ENCODE measurements around the gene SOD2.
"Not testable (repeated sequence)": the region's sequence is repeated elsewhere in the genome, so short reads cannot be mapped to it uniquely, and the experiment has no call there.

SOD2 gene

GRCh38 chr6:159693128-159693893, at the start of gene SOD2:
Gene SOD2 (minus strand): TSS chr6:159693241. CDS start chr6:159693167, 74 bp downstream.
- in situ Hi-C loops (cut with MboI; ENCODE audit: low sequenced_read_pairs), result loop anchor here (25.0 kb wide), 1 partner anchor 769 kb away; no protein-coding TSS in a partner anchor

GRCh38 chr6:159742165-159742564, 49.1 kb upstream of the SOD2 start:
- in situ Hi-C loops (cut with MboI; ENCODE audit: low sequenced_read_pairs), result no loop called here

GRCh38 chr6:159739341-159739740, 46.3 kb upstream of the SOD2 start:
- in situ Hi-C loops (cut with MboI; ENCODE audit: low sequenced_read_pairs), result no loop called here

GRCh38 chr6:159736908-159737307, 43.9 kb upstream of the SOD2 start:
- in situ Hi-C loops (cut with MboI; ENCODE audit: low sequenced_read_pairs), result no loop called here

GRCh38 chr6:159733395-159733794, 40.4 kb upstream of the SOD2 start:
- in situ Hi-C loops (cut with MboI; ENCODE audit: low sequenced_read_pairs), result not testable (repeated sequence)

- in situ Hi-C loops (cut with MboI; ENCODE audit: low sequenced_read_pairs), result not testable (repeated sequence)
Observed at GRCh38 chr6:159732550-159732949, 39.5 kb upstream of the SOD2 start.

GRCh38 chr6:159730332-159730676, 37.3 kb upstream of the SOD2 start:
- in situ Hi-C loops (cut with MboI; ENCODE audit: low sequenced_read_pairs), result no loop called here

GRCh38 chr6:159729598-159730331, 36.7 kb upstream of the SOD2 start:
- in situ Hi-C loops (cut with MboI; ENCODE audit: low sequenced_read_pairs), result no loop called here

GRCh38 chr6:159728531-159728964, 35.5 kb upstream of the SOD2 start:
- in situ Hi-C loops (cut with MboI; ENCODE audit: low sequenced_read_pairs), result no loop called here

- in situ Hi-C loops (cut with MboI; ENCODE audit: low sequenced_read_pairs), result no loop called here
Observed at GRCh38 chr6:159727717-159728445, 34.8 kb upstream of the SOD2 start.

GRCh38 chr6:159726918-159727716, 34.1 kb upstream of the SOD2 start, which contains the start of gene WTAP:
Gene WTAP (plus strand): TSS chr6:159727506. CDS start chr6:159736266, 8,760 bp downstream.
- in situ Hi-C loops (cut with MboI; ENCODE audit: low sequenced_read_pairs), result no loop called here

- in situ Hi-C loops (cut with MboI; ENCODE audit: low sequenced_read_pairs), result no loop called here
Observed at GRCh38 chr6:159726255-159726917, 33.3 kb upstream of the SOD2 start.

GRCh38 chr6:159725208-159725607, 32.2 kb upstream of the SOD2 start:
- in situ Hi-C loops (cut with MboI; ENCODE audit: low sequenced_read_pairs), result not testable (repeated sequence)

- in situ Hi-C loops (cut with MboI; ENCODE audit: low sequenced_read_pairs), result no loop called here
Observed at GRCh38 chr6:159724778-159725177, 31.7 kb upstream of the SOD2 start.

- in situ Hi-C loops (cut with MboI; ENCODE audit: low sequenced_read_pairs), result no loop called here
Observed at GRCh38 chr6:159723259-159723658, 30.2 kb upstream of the SOD2 start.

GRCh38 chr6:159722655-159723054, 29.6 kb upstream of the SOD2 start:
- in situ Hi-C loops (cut with MboI; ENCODE audit: low sequenced_read_pairs), result no loop called here

- in situ Hi-C loops (cut with MboI; ENCODE audit: low sequenced_read_pairs), result not testable (repeated sequence)
Observed at GRCh38 chr6:159721981-159722380, 28.9 kb upstream of the SOD2 start.

- in situ Hi-C loops (cut with MboI; ENCODE audit: low sequenced_read_pairs), result no loop called here
Observed at GRCh38 chr6:159720708-159721107, 27.7 kb upstream of the SOD2 start.

GRCh38 chr6:159719287-159719686, 26.2 kb upstream of the SOD2 start:
- in situ Hi-C loops (cut with MboI; ENCODE audit: low sequenced_read_pairs), result no loop called here

- in situ Hi-C loops (cut with MboI; ENCODE audit: low sequenced_read_pairs), result no loop called here
Observed at GRCh38 chr6:159718634-159719033, 25.6 kb upstream of the SOD2 start.
